GM18508 (cell line): ENCODE measurements around the gene MEIOSIN.
"Not testable (repeated sequence)": the region's sequence is repeated elsewhere in the genome, so short reads cannot be mapped to it uniquely, and the experiment has no call there.

Source experiments
- ATAC-seq: cut with Tn5 transposase; IDR thresholded peaks from one replicate; pipeline ENCODE4 v1.9.1; 2021; ENCODE audit warnings: moderate number of reproducible peaks; ENCODE audit not compliant: insufficient read depth, unreplicated experiment

The MEIOSIN gene

GRCh38 chr19:45793876-45794275, 60.6 kb downstream of the MEIOSIN start:
- no peak for ATAC-seq

GRCh38 chr19:45794627-45795026, 61.4 kb downstream of the MEIOSIN start:
- ATAC-seq = no peak

- no peak for ATAC-seq
Measured at GRCh38 chr19:45798995-45799517, 65.8 kb downstream of the MEIOSIN start.

- ATAC-seq = not testable (repeated sequence)
Measured at GRCh38 chr19:45799541-45799940, 66.3 kb downstream of the MEIOSIN start.

GRCh38 chr19:45800070-45800553, 66.9 kb downstream of the MEIOSIN start:
- ATAC-seq = no peak

GRCh38 chr19:45801603-45802175, 68.5 kb downstream of the MEIOSIN start:
- no peak for ATAC-seq

- no peak for ATAC-seq
Measured at GRCh38 chr19:45804140-45804958, 71.1 kb downstream of the MEIOSIN start.

GRCh38 chr19:45804959-45805230, 71.7 kb downstream of the MEIOSIN start:
- no peak for ATAC-seq

- ATAC-seq = no peak
Measured at GRCh38 chr19:45805719-45806118, 72.5 kb downstream of the MEIOSIN start.

GRCh38 chr19:45809643-45810159, 76.5 kb downstream of the MEIOSIN start:
- no peak for ATAC-seq

GRCh38 chr19:45812297-45812696, 79.1 kb downstream of the MEIOSIN start:
- no peak for ATAC-seq
